GM19239 (cell line): ENCODE data around the gene SAMD4A.

ENCODE experiments used
- DNase-seq: peaks from one replicate; pipeline ENCODE4 v3.0.0; 2011; ENCODE audit warnings: low spot score; ENCODE audit not compliant: insufficient read length
- FAIRE-seq: peaks from 2 replicates; lab custom pipeline; 2011; peaks lifted over from hg19 to GRCh38; lab: Jason Lieb, UNC

Gene SAMD4A

DNA sequence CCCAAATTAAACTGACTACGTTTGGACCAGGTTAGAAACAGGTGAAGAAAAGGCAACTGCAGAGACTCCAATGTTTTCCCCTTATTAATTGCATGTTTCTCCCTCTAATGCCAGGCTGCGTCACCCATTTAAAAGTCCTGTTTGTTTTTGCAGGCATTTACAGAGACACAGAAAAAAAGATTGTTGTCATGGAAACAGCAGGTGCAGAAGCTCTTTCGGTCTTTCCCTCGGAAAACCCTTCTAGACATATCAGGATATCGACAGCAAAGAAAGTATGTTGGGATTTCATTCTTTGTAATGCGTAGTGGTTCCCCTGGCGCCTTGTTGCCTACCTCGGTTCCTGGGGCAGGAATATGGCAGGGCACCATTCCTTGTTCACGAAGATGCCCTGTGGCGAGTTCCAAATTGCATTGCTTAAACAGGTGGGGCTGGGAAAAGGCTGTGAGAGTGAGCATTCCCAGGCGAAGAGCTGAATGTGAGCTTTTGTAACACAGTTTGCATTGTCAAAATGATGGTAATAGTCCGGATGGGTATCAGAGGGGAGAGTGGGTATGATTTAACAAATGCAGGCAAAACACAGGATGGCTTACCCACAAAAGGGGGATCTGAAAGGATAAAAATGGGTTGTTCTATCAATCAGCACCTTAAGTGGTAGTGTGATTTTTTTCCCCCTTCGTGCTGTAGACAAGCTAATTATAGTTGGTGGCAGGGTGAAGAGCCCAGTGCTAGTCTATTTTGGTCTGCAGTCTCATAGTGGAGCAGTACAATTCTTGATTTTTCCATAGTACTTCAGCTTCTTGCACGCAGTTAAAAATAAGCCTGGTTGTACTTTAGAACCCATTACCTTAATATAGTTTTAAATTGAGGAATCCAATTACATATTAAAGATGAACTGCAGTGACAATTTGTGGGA lies 203.3 kb downstream of the SAMD4A start:
- DNase-seq (no peak), FAIRE-seq (no peak)

DNA sequence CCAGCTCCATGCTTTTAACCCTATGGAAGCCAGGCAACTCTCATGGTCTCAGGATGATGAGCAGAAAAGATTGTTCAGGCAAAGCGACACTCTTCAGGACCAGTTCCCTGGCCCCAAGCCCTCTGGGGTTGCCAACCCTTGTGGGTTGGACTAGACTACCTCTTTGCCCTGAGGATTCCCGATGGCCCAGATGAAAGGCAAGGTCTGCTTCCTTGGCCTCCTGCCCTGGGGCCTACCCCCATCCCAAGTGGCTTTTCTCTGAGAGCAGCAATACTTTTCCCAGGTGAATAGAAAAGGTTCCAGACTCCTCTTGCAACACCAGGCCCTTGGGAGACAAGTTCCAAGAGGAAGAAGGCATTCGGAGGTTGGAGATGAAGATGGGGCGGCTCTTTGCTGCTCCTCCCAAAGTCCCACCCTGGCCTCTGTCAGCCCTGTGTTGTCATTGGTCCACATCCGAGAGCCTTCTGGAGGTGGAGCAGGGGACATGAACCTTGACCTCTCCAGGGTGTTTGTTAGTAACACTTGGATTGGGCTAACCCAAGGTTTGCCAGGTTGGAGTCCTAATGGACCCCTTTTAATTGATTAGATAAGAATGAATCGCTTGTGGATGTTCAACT lies 204.6 kb downstream of the SAMD4A start:
- FAIRE-seq = no peak

DNA sequence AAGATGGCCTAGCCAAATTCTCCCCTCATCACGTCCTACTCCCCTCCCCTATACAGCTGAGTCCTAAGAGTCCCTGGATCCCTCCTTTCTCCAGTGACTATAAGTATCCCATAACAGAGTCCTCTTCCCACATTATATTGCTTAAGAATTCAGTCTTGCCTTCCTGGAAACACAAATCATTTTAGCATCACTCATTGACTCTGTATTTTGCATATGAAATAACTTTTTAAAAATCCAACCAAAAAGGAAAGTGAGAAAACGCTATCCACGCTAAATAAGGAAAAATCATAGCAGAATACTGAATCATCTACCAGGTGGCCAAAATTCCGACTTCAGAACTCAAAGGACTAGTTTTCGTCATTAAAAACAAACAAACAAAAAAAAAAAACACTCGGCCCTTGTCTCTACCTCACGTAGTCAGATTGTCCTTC lies 205.5 kb downstream of the SAMD4A start:
- DNase-seq (no peak), FAIRE-seq (no peak)

More for the DNA sequence above, 204.6 kb downstream of the SAMD4A start:
- no peak for DNase-seq

DNA sequence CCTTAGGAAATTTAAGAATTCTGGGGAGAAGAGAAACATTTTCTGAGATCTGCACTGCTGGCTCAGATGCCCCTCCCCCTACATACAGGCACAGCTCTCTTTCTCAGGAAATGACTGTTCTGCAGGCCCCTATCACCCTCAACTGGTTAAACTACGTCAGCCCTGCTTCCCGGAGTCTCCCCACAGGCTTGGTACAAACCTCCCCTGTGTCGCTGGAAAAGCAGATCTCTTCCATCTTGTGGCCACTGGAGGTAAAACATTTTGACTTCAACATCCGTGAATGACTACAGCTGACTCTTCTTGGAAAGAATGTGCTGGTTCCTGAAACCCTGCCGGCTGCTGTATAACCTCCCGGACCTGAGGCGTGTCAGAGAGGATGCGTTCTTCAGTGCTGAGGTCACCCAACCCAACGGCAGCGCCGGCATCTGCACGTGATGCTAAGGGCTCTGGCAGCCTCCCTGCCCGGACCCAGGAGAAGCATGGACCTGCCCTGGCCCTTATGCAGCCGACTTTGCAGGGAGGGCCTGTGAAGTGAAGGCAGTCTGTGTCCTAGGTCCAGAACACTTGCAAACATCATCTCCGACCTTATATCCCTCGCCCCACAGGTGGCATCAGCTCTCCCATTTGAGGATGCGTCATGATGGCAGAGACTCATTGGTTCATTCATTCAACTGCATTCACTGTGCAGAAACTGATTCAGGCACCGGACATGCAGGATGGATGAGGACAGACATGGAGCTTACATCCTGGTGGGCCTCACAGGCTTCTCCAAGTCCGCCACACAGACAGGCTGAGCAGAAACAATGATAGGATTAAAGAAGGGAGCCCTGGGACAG lies 206.5 kb downstream of the SAMD4A start:
- DNase-seq = peak; percentile 70
- peak; percentile 87 for FAIRE-seq

DNA sequence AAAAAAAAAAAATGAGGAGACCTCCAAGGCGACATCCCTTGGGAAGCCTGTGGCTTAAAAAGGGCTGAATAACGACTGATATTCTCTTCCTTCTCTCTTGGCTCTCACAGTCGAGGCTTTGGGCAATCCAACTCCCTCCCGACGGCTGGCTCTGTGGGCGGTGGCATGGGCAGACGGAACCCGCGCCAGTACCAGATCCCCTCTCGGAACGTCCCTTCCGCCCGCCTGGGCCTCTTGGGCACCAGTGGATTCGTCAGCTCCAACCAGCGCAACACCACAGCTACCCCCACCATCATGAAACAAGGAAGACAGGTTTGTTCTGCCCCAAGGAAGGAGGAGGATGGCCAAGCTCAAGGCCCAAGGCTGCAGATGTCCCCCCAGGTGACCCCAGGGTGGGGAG lies 207.9 kb downstream of the SAMD4A start:
- no peak for FAIRE-seq

DNA sequence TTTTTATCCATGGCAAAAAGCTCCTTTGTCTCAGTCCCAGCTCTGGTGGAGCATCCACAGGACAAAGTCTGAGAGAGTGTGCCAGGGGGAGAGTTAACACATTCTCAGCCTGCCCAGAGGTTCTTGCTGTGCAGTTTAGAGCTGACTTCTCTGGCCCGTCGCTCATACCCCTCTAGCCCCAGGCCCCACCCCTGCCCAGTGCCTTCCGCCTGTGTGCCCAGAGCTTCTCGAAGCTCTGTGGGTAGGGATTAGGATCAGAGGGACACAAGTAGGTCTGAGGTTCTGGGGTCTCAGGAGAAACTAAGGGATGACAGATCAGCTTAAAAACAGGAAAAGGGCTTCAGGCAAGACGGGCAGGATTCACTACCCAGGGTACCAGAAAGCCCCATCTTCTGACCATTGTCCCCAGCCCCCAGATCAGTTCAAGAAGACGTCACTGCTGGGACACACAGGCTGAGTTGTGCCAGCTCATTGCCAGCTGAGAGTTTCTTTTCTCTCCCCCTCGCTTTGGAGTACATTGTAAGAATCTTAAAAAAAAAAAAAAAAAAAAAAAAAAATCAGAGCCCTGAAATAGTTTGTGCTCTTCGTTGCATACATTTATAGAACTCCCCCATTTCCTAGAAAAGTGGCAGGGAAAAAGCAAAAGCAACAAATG lies 208.7 kb downstream of the SAMD4A start:
- FAIRE-seq = no peak
- no peak for DNase-seq

More for the DNA sequence above, 207.9 kb downstream of the SAMD4A start:
- DNase-seq = no peak

DNA sequence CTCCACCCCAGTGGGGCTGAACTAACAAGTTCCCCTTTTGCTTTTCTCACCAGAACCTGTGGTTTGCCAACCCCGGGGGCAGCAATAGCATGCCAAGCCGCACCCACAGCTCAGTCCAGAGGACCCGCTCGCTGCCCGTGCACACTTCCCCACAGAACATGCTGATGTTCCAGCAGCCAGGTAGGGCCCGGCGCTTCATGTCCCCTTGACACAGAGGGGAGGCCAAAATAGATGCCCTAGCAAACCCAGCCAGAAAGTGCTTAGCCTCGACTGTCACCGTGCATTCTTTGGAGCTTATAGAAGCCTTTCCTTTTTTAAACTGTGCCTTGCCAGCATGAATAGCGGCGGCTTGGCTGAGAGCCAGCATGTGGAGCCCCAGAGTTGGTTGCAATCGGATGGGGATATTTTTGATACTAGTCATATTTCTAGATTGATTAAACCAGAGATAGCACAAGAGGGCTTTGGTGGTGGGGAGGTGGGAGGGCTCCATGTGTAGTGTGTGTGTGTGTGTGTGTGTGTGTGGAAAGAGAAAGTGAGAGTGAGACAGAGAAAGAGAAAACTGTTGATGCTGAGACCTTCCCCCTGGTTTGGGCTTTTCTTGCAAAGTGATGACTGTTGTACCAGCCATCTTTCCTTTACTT lies 209.6 kb downstream of the SAMD4A start:
- no peak for DNase-seq
- FAIRE-seq = peak; percentile 72

DNA sequence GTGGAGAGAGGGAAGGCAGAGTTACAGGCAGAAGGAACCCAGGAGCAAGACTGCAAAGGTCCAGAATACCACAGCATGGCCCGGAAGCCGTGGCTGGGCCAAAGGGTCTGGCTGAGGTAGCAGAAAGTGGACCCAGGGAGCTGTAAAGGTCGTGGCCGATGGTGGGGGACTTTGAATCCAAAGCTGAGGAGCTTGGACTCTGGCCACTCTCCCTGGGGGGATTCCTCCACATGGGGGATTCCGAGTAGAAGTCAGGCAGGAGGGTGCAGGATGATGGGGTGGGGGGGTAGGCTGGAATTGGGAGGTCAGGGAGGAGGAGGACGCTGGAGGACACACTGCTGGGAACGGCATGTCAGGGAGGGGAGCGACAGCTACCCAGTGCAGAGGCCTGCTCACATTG lies 210.5 kb downstream of the SAMD4A start:
- no peak for DNase-seq
- no peak for FAIRE-seq

DNA sequence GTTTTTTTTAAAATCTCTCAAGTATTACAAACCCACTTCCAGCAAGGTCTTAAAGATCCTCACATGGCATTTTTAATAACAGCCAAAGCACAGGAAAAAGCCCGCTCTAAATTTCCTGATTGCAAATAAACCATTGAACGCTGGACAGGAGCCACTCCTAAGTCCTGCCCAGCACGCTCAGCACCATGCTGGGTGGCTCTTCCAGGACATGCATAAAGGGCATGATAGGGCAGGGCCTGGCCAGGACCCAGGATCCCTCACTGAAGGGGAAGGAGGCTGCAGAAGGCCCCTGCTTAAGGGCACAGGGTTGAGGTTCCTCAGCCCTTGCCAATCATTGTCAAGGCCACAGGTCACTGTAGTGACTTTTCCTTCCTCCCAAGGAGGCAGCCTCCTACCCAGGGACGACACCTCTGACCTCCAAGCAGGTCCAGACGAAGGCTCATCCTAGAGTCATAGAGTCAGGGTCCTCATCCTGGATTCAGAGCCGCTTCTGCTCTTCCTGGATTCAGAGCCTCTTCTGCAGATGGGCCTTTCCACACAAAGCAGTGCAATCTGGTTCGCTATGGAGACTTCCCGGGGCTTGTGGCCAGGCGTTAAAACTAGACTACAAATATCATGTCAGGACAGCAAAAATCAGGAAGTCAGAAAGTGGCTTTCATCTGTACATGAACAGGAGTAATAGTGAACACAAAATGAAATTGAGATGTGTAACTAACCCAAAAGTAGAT lies 211.9 kb downstream of the SAMD4A start:
- no peak for DNase-seq
- no peak for FAIRE-seq

DNA sequence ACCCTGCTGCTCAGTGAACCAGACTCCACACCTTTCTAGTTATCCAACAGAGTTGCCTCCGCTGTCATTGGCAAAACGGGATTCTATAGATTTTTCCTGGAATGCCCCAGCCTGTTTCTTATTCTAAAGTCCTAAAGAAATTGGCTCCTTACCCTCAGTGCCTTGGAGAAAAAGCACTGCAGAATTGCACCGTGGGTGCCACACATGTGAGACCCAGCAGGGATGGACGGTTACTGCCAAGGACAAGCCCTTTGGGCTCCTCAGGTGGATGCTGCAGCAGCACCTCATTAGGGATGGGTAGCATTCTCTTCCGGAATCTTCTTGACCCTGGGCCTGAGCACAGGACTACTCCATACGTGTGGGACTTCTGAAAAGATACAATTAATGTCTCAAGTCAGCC lies 214.2 kb downstream of the SAMD4A start:
- no peak for FAIRE-seq
- no peak for DNase-seq

DNA sequence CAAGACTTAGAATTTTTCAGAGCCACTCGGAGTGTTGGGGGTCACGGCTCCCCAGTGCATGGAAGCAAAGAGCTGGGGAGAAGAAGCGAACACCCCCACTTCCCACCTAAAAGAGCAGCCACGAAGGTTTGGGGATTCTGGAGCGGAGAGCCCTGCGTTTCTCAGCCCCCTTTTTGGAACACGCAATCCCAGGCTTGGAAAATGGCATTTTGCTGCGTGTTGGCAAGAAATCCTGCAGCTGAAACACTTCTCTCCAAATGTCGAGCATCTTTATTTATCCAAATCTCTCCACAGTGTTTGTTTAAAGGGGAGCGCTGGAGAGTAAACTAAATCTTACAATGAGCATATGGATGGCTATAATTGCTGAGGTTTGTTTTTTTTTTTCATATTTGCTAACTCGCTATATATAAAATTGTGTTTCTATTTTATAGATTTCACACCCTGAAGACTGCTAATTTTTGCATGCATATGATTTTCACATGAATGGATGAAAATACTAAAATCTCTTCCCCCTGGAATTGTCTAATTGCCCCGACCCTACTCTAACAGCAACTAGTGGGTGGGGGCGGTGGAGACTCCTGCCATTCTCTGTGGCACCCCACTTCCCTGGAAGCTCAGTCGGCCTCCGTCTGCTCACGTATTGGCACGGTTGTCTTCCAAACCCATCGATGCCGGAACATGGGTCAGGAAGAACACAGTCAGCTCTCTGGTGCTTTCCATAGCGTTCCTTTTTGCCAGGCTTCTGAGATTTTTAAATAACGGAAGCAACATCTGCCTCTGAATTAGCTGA lies 215.2 kb downstream of the SAMD4A start:
- no peak for FAIRE-seq
- DNase-seq = no peak

DNA sequence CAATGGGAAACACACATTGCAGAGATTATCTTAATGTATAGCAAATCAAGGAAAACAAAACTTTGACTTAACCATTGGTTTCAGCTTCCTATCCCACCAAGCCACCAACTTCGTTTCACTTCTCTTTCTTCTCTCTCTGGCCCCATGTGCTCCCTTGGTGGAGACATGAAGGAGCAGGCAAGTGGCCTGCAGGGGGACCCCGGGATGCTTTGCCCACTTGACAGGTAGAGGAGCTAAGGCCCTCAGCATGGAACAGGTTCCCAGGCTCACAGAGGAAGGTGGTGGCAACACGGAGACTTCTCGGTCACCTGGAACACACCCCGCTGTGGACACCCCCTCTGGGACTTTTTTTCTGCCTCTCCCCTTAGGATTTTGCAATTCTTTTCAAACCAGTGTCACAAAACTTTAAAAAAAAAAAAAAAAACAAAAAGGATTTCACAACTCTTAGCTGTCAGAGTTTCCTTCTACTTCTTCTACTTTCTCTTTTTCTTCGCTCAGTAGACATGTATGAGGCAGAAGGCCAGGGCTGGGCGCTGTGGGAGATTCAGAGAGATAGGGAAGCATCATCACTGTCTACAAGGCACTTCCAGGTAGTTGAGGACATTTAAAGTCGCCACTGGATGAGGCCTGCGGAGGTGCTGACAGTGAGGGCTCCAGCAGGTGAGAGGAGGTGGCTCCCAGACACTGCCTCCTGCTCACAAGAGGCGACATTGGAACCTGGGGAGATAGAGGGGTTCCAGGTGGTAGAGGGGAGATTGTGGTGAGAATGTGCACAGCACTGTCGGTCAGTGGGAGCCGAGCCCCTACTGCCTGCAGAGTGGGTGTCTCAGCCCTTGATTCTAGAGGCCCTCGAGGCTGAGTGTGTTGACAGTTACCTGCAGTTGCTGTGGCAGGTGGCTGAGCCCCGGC lies 216.1 kb downstream of the SAMD4A start:
- peak; percentile 98 for FAIRE-seq
- DNase-seq = peak; percentile 62

DNA sequence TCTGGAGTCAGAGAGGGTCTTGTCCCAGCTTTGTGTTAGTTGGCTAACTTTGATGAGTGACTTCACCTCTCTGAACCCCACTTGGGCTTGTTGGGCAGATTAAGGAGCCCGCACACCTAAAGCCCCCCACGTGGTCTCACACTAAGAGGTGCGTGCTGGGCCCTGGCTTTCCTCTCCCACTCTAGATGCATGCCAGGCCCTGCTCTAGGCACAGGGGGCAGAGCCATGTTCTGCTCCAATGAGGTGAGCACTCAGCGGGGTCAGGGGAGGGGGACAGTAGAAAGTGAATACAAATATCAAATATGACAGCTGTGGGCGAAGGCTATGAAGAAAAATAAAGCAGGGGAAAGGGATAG lies 216.7 kb downstream of the SAMD4A start:
- FAIRE-seq (no peak), DNase-seq (no peak)

DNA sequence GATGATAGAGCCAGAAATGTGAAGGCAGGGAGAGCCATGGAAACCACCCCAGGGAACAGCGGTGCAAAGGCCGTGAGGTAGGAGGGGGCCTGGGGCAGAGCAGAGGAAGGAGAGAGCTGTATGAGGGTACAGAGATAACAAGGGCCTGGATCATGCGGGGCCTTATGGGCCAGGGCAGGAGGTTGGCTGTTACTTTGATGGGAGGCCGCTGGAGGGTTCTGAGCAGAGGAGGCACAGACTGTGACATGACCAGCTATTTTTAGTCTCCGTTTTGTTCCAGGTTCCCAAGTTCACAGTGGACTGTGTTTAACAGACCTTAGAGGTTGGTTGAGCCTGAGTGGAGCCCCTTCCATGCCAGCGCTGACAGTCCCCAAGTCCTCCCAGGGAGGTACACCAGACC lies 217.1 kb downstream of the SAMD4A start:
- no peak for FAIRE-seq
- DNase-seq = no peak

DNA sequence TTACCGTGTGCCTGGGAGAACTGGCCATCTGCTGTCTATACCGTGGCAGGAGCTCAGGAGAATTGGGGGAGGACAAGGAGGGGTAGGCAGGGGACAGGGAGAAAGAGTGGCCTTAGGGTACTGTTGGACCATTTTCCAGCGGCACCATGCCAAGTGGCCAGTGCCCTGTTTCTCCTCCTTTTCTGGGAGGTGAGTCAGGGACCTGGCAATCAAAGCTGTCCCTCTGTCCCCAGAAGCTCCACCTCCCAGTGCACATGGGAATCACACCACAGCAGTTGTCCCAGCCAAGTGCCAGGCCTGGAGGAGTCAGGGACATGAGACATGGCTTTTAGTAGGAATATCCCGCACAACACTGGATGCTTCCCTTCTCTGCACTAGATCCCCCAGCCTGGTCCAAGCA lies 217.7 kb downstream of the SAMD4A start:
- FAIRE-seq (no peak), DNase-seq (no peak)

DNA sequence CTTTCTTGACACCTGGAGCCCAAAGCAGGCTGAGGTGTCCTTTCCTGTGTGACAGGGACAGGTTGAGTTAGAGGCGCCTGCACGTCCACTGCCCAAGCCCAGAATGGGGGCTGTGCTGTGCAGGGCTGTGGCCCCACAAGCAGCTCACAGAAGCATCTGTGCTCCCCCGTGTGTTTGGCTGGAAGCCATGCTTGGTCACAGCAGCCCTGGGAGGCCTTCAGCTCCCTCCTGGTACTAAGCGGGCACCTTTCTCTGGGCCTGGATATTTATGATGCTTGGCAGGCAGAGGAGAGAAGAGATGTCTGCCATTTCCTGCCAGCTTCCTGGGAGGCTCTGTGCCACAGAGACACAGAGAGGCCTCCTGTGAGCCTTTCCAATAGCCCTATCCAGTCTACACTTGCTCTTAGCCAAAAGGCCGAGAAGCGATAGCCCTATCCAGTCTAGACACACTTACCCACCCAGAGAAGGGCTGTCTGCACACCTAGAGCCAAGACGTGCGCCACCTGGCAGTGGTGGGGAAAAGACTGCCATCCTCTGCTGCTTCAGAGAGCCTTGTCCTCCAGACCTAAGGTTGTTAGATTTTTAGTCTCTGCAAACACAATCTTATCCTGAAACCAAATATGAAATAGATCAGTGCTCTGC lies 218.3 kb downstream of the SAMD4A start:
- no peak for DNase-seq

More for the DNA sequence above, 218.3 kb downstream of the SAMD4A start:
- FAIRE-seq = no peak
